HFFc6 (cell line): Measurements from ENCODE around the gene CLN6. TPM values are rescaled to one million over a fixed set of nuclear protein-coding genes. Genes with fewer than 3 reads are reported as not detected.

Experiments
- DNase-seq: peaks from one replicate; pipeline ENCODE4 v3.0.0-alpha.2; 2018
- H3K27ac Mint-ChIP-seq: 2 replicates; pipeline ENCODE4 v1.8.0; 2020; ENCODE audit warnings: mild to moderate bottlenecking, mixed read lengths
- H3K27me3 Mint-ChIP-seq: 2 replicates; pipeline ENCODE4 v1.8.0; 2021; ENCODE audit warnings: mild to moderate bottlenecking, moderate library complexity, mixed read lengths; ENCODE audit not compliant: insufficient read depth
- H3K36me3 Mint-ChIP-seq: 2 replicates; pipeline ENCODE4 v1.8.0; 2021; ENCODE audit warnings: low read depth, mixed read lengths
- H3K4me1 Mint-ChIP-seq: 2 replicates; pipeline ENCODE4 v1.8.0; 2020; ENCODE audit warnings: low read depth, mixed read lengths
- H3K4me3 Mint-ChIP-seq: 2 replicates; pipeline ENCODE4 v1.8.0; 2020; ENCODE audit warnings: mild to moderate bottlenecking, moderate library complexity, mixed read lengths
- H3K9me3 Mint-ChIP-seq: 2 replicates; pipeline ENCODE4 v1.8.0; 2020; ENCODE audit warnings: mild to moderate bottlenecking, mixed read lengths
- total RNA-seq, 6 experiments: library from RNA; stranded (reverse); fragmentation: NEBNext Ultra II Directional; extraction: Animal tissue kit (Norgen Biotek cat#: 25700); gene quantifications; 2 replicates in 1 of 6; 3 replicates in 5 of 6; pipeline ENCODE4 v1.2.3, GENCODE V29; 2021
- TF ChIP-seq, protein P1 (sequence below): fragments of 200-600 bp; sonication (generic); IDR thresholded peaks from 2 replicates; pipeline ENCODE4 v1.5.0; 2021; ENCODE audit warnings: antibody characterized with exemption, mild to moderate bottlenecking

Gene CLN6
- total RNA-seq, 6 experiments from 2014 or later, result 26.0 to 45.0 (median 37.1) TPM

DNA sequence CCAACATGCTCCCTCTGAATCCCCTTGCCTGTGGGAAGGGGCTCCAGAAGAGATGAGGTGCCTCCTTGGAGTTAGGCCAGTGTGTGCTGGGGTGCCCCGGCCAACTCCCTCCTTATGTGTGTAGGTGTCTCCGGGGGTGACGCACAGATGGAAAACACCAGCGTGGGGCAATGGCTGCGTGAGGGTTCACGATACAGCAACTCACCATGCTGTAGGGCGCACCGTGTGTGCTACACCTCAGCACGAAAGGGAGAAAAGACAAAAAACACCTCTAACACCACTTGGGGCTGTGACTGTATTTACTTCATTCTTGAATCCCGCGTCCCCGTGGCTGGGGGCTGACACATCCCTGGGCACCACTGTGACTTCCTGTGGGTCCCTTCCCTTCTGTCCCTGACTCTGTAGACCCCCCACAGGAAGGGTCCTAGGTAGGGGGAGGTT lies 22.8 kb downstream of the CLN6 start:
- H3K9me3 Mint-ChIP-seq, result no peaks in the 10 kb centered on the region
- no peak for DNase-seq
- no peaks in the 10 kb centered on the region for H3K36me3 Mint-ChIP-seq
- H3K4me1 Mint-ChIP-seq, result no peaks in the 10 kb centered on the region
- H3K27me3 Mint-ChIP-seq, result peaks cover 1% of the 10 kb centered on the region
- TF ChIP-seq, protein P1, sequence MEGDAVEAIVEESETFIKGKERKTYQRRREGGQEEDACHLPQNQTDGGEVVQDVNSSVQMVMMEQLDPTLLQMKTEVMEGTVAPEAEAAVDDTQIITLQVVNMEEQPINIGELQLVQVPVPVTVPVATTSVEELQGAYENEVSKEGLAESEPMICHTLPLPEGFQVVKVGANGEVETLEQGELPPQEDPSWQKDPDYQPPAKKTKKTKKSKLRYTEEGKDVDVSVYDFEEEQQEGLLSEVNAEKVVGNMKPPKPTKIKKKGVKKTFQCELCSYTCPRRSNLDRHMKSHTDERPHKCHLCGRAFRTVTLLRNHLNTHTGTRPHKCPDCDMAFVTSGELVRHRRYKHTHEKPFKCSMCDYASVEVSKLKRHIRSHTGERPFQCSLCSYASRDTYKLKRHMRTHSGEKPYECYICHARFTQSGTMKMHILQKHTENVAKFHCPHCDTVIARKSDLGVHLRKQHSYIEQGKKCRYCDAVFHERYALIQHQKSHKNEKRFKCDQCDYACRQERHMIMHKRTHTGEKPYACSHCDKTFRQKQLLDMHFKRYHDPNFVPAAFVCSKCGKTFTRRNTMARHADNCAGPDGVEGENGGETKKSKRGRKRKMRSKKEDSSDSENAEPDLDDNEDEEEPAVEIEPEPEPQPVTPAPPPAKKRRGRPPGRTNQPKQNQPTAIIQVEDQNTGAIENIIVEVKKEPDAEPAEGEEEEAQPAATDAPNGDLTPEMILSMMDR, result no peak
- no peak overlapping the region for H3K4me3 Mint-ChIP-seq
- H3K27ac Mint-ChIP-seq, result no peak overlapping the region

GRCh38 chr15:68205954-68206539 lies 23.5 kb downstream of the CLN6 start:
- Mint-ChIP-seq H3K9me3 (no peaks in the 10 kb centered on the region), H3K27ac (no peak overlapping the region), H3K36me3 (no peaks in the 10 kb centered on the region), H3K4me1 (no peaks in the 10 kb centered on the region), H3K27me3 (peaks cover 1% of the 10 kb centered on the region), H3K4me3 (no peak overlapping the region)
- TF ChIP-seq, protein P1, result no peak
- DNase-seq, result no peak

GRCh38 chr15:68205558-68205944 lies 24.0 kb downstream of the CLN6 start:
- no peak for DNase-seq
- Mint-ChIP-seq H3K4me3 (no peak overlapping the region), H3K27ac (no peak overlapping the region), H3K27me3 (peaks cover 1% of the 10 kb centered on the region), H3K36me3 (no peaks in the 10 kb centered on the region), H3K4me1 (no peaks in the 10 kb centered on the region), H3K9me3 (no peaks in the 10 kb centered on the region)
- TF ChIP-seq, protein P1, result no peak

DNA sequence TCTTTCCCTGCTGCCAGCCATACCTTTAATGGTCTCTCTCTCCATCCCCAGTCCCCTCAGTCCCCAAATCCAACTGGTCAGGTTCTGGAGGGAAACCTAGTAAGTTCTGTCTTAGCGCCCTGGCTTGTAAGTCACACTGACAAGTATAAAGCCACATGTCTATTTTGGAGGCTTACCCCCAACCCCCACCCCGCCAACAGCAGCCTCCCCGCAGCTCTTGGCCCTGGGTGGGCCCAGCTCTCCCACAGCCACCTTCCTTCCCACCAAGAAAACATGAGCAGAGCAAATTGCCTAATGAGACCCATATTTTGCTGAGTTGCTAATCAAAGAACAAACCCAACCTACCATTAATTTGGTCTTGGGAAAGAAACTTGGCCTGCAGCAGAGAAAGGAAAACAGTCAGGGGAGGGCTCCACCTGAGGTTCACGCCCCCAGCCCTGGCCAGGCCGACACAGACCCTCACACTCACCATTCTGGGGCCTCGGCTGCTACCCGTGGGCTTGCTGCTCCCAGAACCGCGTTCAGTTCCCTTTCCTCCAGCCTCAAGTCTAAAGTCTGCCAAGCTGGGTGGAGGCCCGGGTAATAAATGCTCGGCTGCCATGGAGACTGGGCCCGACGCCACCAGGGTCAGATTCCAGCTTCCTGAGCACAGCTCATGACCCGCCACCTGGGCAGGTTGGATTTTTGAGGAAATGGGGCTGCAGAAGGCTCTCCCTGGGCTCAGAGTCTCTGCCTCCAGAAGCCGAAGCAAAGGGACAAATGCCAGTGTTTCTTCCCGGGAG lies 24.6 kb downstream of the CLN6 start, which contains the start of gene CALML4:
TSS of gene CALML4 (minus strand) at position 557 of the 782 bp plus-strand sequence. CDS start at position 472, 85 bp downstream.
- Mint-ChIP-seq H3K36me3 (no peaks in the 10 kb centered on the region), H3K4me3 (no peak within 1 kb of the TSS), H3K27ac (no peak within 1 kb of the TSS), H3K9me3 (no peaks in the 10 kb centered on the region), H3K27me3 (peaks cover 1% of the 10 kb centered on the region), H3K4me1 (no peaks in the 10 kb centered on the region)
- DNase-seq, result no peak
- TF ChIP-seq, protein P1, result no peak

DNA sequence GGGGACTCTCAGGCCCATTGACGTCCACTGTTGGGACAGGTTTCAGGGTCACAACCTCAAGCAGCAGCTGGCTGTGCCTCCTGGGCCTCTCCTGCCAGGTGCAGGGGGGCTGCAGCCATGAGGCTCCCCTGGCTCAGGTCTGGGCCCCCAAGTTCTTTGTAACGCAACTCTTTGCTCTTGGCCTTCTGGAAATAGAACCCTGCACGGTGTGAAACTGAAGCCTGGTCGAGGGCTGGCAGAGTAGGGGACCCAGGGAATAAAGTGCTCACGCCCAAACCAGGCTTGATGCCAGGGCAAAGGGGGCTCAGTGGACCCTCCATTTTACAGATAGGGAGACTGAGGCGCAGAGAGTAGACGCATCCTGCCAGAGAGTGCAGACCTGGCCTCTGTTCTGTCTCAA lies 25.2 kb downstream of the CLN6 start:
- H3K36me3 Mint-ChIP-seq, result no peaks in the 10 kb centered on the region
- H3K27ac Mint-ChIP-seq, result no peak overlapping the region
- H3K9me3 Mint-ChIP-seq, result no peaks in the 10 kb centered on the region
- H3K27me3 Mint-ChIP-seq, result peaks cover 3% of the 10 kb centered on the region
- H3K4me3 Mint-ChIP-seq, result no peak overlapping the region
- H3K4me1 Mint-ChIP-seq, result no peaks in the 10 kb centered on the region
- no peak for DNase-seq
- TF ChIP-seq, protein P1, result no peak
